ENCODE data around the gene CELF4. TPM values are rescaled to one million over a fixed set of nuclear protein-coding genes. Genes with fewer than 3 reads are reported as not detected.

The CELF4 gene
- total RNA-seq, 1 experiment from 2014 or later = not detected

DNA sequence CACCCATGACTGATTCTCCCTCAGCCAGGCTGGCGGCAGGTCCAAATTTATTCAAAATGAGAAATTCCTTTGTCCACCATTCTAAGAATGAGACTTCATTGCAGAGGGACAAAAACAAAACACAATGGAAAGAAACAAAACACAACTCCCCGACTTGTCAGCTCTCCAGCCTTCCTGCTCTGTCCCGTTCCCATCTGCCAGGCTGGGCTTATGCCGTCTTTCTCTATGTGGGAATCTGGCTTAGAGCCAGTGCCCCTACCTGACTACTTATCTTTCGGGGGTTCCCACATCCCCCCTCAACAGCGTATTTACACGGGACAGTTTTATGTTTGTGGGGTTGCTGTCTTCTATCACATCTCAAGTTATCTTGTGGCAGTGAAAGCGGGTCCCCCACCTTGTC lies 13.8 kb downstream of the CELF4 start:
- no peaks in the 10 kb centered on the region; the same call in 1 of the 2 replicates for H3K27me3 ChIP-seq (ENCODE audit: control insufficient read depth, insufficient read depth, low read length)
- POLR2A ChIA-PET = no interaction called here
- no TSS peak for BruUV-seq (replicated peaks)
- no peak for TF ChIP-seq REST (IDR thresholded peaks at IDR 0.05; ENCODE audit: insufficient read depth in 1 of 2, low read depth in 2 of 2, low read length in 1 of 2)
- no peak overlapping the region for H3K27ac ChIP-seq (ENCODE audit: low read length)
- in situ Hi-C loops (cut with HindIII; ENCODE audit: low pct_unique_long_range_greater_than_20kb, low sequenced_read_pairs) = no loop called here
- CTCF ChIA-PET = no interaction called here
- DNase-seq (ENCODE audit: low read depth, low spot score) (no peak), ATAC-seq (no peak)
- no peak overlapping the region for H3K4me3 ChIP-seq (ENCODE audit: low read depth in 2 of 2, low read length in 2 of 2)
- no peaks in the 10 kb centered on the region for H3K4me1 ChIP-seq (ENCODE audit: control insufficient read depth, insufficient read depth, low read length)
- H3K36me3 ChIP-seq (ENCODE audit: control insufficient read depth, insufficient read depth, low read length) = no peaks in the 10 kb centered on the region
- intact Hi-C loops (cut with micrococcal nuclease; ENCODE audit: unreplicated experiment) = no loop called here
- H3K9me3 ChIP-seq (ENCODE audit: control insufficient read depth, insufficient read depth, low read depth, low read length) = no peaks in the 10 kb centered on the region

DNA sequence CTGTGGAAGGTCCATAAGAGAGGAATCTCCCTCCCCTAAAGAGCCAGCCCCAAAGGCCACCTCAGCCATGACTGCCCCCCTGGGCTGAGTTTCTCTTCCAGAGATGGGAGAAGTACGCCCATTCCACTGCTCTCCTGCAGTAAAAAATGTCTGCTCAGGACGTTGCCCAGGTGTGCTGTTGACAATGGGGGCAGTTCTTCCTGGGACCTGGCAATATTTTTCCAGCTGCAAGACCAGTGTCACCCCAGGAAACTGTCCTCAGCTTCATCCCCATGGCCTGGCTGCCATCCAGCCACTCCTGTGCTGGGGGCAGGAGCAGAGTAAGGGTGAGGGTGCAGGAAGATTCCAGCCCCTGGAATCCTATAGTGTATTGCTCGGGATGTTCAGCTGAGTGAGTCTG lies 14.3 kb downstream of the CELF4 start:
- CTCF ChIA-PET = no interaction called here
- intact Hi-C loops (cut with micrococcal nuclease; ENCODE audit: unreplicated experiment) (no loop called here), in situ Hi-C loops (cut with HindIII; ENCODE audit: low pct_unique_long_range_greater_than_20kb, low sequenced_read_pairs) (no loop called here)
- POLR2A ChIA-PET = no interaction called here
- Histone ChIP-seq H3K4me3 (ENCODE audit: low read depth in 2 of 2, low read length in 2 of 2) (no peak overlapping the region), H3K36me3 (ENCODE audit: control insufficient read depth, insufficient read depth, low read length) (no peaks in the 10 kb centered on the region), H3K9me3 (ENCODE audit: control insufficient read depth, insufficient read depth, low read depth, low read length) (no peaks in the 10 kb centered on the region), H3K27ac (ENCODE audit: low read length) (no peak overlapping the region), H3K27me3 (ENCODE audit: control insufficient read depth, insufficient read depth, low read length) (no peaks in the 10 kb centered on the region; the same call in 1 of the 2 replicates), H3K4me1 (ENCODE audit: control insufficient read depth, insufficient read depth, low read length) (no peaks in the 10 kb centered on the region)
- TF ChIP-seq CTCF (IDR thresholded peaks at IDR 0.05) (no peak), TCF7L2 (IDR thresholded peaks at IDR 0.05; ENCODE audit: low read depth, low read length) (no peak), SIN3A (IDR thresholded peaks at IDR 0.05; ENCODE audit: borderline replicate concordance, insufficient read depth, low read depth, low read length) (no peak), POLR2AphosphoS5 (IDR thresholded peaks at IDR 0.05; ENCODE audit: low read depth, low read length) (no peak), REST (IDR thresholded peaks at IDR 0.05; ENCODE audit: insufficient read depth in 1 of 2, low read depth in 2 of 2, low read length in 1 of 2) (no peak)
- DNase-seq (ENCODE audit: low read depth, low spot score) (no peak), ATAC-seq (no peak)
- no TSS peak for BruUV-seq (replicated peaks)
